ENCODE results near the gene GRIFIN. TPM values are rescaled to one million over a fixed set of nuclear protein-coding genes. Genes with fewer than 3 reads are reported as not detected.
A peak's percentile ranks its signal among the peaks of the same experiment; 100 is the strongest.

GRIFIN gene
- total and polyA plus RNA-seq, 8 donors = not detected

DNA sequence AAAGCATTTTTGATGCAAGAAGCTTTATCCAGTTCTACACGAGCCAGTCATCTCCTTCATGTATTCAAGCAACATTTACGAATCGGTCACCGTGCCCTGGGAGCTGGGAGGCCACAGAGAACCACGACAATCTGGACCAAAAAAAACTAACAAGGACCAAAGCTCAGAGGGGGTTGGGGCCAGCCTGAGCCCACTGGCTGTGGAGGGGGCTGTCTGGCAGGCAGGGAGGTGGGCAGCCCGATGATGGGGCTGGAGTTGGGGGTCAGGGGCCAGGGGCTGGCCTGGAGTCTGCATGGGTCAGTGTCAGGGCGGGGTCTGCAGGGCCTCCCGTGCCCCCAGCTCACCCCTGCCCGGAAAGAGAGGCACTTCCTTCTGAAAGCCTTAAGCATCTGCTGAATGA lies 12.5 kb upstream of the GRIFIN start:
- TF ChIP-seq, protein P1, sequence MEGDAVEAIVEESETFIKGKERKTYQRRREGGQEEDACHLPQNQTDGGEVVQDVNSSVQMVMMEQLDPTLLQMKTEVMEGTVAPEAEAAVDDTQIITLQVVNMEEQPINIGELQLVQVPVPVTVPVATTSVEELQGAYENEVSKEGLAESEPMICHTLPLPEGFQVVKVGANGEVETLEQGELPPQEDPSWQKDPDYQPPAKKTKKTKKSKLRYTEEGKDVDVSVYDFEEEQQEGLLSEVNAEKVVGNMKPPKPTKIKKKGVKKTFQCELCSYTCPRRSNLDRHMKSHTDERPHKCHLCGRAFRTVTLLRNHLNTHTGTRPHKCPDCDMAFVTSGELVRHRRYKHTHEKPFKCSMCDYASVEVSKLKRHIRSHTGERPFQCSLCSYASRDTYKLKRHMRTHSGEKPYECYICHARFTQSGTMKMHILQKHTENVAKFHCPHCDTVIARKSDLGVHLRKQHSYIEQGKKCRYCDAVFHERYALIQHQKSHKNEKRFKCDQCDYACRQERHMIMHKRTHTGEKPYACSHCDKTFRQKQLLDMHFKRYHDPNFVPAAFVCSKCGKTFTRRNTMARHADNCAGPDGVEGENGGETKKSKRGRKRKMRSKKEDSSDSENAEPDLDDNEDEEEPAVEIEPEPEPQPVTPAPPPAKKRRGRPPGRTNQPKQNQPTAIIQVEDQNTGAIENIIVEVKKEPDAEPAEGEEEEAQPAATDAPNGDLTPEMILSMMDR (IDR thresholded peaks at IDR 0.05) = no peak
- Histone ChIP-seq H3K27me3 (no peaks in the 10 kb centered on the region), H3K27ac (no peak overlapping the region), H3K4me1 (no peaks in the 10 kb centered on the region), H3K9me3 (no peaks in the 10 kb centered on the region), H3K4me3 (no peak overlapping the region), H3K36me3 (no peaks in the 10 kb centered on the region)
- 48 to 52% methylated on average over 9 of the region's 9 CpGs for WGBS, 2 donors
- FAIRE-seq (no peak), DNase-seq (peak in 1 of 6 donors; percentile 47), ATAC-seq (peak in 1 of 4 donors; percentile 8)
- intact Hi-C loops (cut with DNase I) = loop anchor here in 1 of 3 donors (10.0 kb wide), 1 partner anchor 176 kb away; no protein-coding TSS in a partner anchor

DNA sequence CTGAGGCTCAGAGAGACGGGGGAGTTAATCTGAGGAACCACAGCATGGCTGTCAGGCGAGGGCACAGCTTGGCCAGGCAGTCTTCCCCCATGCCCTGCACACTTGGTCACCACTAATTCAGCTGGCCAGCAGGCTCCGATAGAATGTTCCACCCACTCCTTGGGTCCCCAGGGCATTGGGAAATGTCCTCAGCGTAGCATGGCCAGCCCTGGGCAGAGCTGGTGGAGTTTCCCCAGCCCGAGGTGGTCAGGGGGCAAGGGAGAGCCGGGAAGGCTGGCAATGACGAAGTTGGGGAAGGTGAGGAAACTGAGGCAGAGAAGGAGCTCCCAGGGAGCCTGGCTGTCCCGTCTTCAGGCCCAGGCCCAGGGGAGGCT lies 12.1 kb upstream of the GRIFIN start:
- ATAC-seq (peak in 2 of 4 donors; percentile 42 to 48), DNase-seq (peak in 1 of 6 donors; percentile 34), FAIRE-seq (no peak)
- WGBS, 2 donors = 62 to 76% methylated on average over 7 to 8 of the region's 8 CpGs
- TF ChIP-seq, protein P1 (IDR thresholded peaks at IDR 0.05) = no peak
- H3K9me3 ChIP-seq = no peaks in the 10 kb centered on the region
- no peaks in the 10 kb centered on the region for H3K36me3 ChIP-seq
- H3K27me3 ChIP-seq = no peaks in the 10 kb centered on the region
- H3K4me1 ChIP-seq = no peaks in the 10 kb centered on the region
- intact Hi-C loops (cut with DNase I) = loop anchor here in 1 of 3 donors (10.0 kb wide), 1 partner anchor 177 kb away; no protein-coding TSS in a partner anchor
- no peak overlapping the region for H3K4me3 ChIP-seq
- H3K27ac ChIP-seq = no peak overlapping the region

DNA sequence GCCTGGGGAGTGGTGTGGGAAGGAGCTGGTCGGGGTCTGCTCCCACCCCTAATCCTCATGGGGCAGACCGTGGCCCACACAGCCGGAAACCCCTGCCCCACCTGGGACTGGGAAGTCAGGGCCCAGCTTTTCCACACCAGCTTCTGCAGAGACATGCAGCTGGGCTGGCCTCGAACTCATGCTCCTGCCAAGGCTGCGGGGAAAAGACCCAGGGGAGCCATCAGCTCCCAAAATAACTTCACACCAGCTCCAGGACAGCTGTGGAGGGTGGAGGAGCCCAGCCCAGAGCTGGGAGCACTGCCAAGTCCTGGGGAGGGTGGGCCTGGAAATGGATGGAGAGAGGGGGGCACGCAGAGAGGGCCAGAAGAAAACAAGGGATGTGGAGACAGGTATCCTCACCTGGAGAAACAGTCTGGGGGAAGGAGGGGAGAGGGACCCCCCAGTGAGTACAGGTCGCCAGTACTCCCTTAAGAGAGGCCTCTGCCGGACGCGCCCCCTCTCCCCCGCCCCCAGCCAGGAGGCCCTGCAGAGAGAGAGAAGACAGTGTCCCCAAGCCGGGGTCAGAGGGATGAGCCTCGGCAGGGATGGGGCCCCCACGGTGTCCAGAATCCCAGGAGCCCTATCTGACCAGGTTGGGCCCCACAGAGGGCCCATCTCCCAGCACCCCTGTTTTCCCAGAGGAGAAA lies 11.5 kb upstream of the GRIFIN start:
- no peaks in the 10 kb centered on the region for H3K9me3 ChIP-seq
- no peaks in the 10 kb centered on the region for H3K4me1 ChIP-seq
- peak in 1 of 6 donors; percentile 58 for DNase-seq
- no peak overlapping the region for H3K4me3 ChIP-seq
- ATAC-seq = peak in 2 of 4 donors; percentile 25 to 33
- intact Hi-C loops (cut with DNase I) = loop anchor here in 1 of 3 donors (10.0 kb wide), 1 partner anchor 177 kb away; no protein-coding TSS in a partner anchor
- FAIRE-seq = no peak
- TF ChIP-seq, protein P1 (IDR thresholded peaks at IDR 0.05) = no peak
- no peak overlapping the region for H3K27ac ChIP-seq
- H3K27me3 ChIP-seq = no peaks in the 10 kb centered on the region
- H3K36me3 ChIP-seq = no peaks in the 10 kb centered on the region
- 56 to 67% methylated on average over 11 to 14 of the region's 14 CpGs for WGBS, 2 donors

DNA sequence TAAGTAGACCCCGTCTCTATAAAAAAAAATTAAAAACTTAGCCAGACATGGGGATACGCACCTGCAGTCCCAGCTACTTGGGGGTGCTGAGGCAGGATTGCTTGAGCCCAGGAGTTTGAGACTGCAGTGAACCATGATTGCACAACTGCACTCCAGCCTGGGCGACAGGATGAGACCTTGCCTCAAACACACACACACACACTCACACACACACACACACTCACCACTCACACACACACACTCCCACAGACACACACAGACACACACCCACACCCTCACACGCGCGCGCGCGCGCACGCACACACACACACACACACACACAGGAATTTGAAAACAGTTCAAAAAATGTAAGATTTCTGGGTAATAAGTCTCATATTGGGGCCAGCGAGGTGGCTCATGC lies 8.7 kb upstream of the GRIFIN start:
- no peaks in the 10 kb centered on the region for H3K9me3 ChIP-seq
- H3K27me3 ChIP-seq = no peaks in the 10 kb centered on the region
- 80 to 89% methylated on average over 12 of the region's 12 CpGs for WGBS, 2 donors
- no peak for FAIRE-seq
- intact Hi-C loops (cut with DNase I) = loop anchor here in 1 of 3 donors (10.0 kb wide), 1 partner anchor 180 kb away; no protein-coding TSS in a partner anchor
- no peaks in the 10 kb centered on the region for H3K4me1 ChIP-seq
- no peaks in the 10 kb centered on the region for H3K36me3 ChIP-seq
- TF ChIP-seq, protein P1 (IDR thresholded peaks at IDR 0.05) = no peak
- H3K4me3 ChIP-seq = no peak overlapping the region
- no peak overlapping the region for H3K27ac ChIP-seq
- no peak for DNase-seq
- no peak for ATAC-seq

DNA sequence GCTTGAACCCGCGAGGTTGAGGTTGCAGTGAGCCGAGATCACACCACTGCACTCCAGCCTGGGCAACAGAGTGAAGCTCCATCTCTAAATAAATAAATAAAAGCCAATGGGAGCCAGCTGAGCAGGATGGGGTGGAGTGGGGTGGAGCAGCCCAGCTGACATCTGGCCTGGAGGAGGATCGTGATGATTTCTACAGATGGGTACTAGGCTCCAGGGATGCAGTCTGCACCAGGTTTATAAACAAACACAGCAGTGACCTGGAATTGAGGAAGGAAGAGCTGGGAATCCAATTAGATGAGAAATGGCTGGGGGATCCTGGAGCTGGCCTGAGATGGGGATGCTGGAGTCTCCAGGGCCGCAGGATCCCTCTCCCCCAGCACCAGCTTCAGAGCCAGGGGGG lies 7.3 kb upstream of the GRIFIN start:
- no peak overlapping the region for H3K4me3 ChIP-seq
- H3K27ac ChIP-seq = no peak overlapping the region
- no peak for DNase-seq
- 62 to 64% methylated on average over 5 of the region's 5 CpGs for WGBS, 2 donors
- no peak for ATAC-seq
- TF ChIP-seq, protein P1 (IDR thresholded peaks at IDR 0.05) = no peak
- intact Hi-C loops (cut with DNase I) = loop anchor here in 1 of 3 donors (10.0 kb wide), 1 partner anchor 181 kb away; no protein-coding TSS in a partner anchor
- no peaks in the 10 kb centered on the region for H3K36me3 ChIP-seq
- H3K27me3 ChIP-seq = no peaks in the 10 kb centered on the region
- H3K4me1 ChIP-seq = peaks cover 0 to 4% (median 3%) of the 10 kb centered on the region in 3 donors
- no peak for FAIRE-seq
- no peaks in the 10 kb centered on the region for H3K9me3 ChIP-seq
